GM18498 (cell line): ENCODE data around the gene CTRB2.
A peak's percentile ranks its signal among the peaks of the same experiment; 100 is the strongest.
"Not testable (repeated sequence)": the region's sequence is repeated elsewhere in the genome, so short reads cannot be mapped to it uniquely, and the experiment has no call there.

Experiments used
- ATAC-seq: cut with Tn5 transposase; IDR thresholded peaks from one replicate; pipeline ENCODE4 v1.9.1; 2021; ENCODE audit warnings: mild to moderate bottlenecking, moderate library complexity; ENCODE audit not compliant: unreplicated experiment

The CTRB2 gene

DNA sequence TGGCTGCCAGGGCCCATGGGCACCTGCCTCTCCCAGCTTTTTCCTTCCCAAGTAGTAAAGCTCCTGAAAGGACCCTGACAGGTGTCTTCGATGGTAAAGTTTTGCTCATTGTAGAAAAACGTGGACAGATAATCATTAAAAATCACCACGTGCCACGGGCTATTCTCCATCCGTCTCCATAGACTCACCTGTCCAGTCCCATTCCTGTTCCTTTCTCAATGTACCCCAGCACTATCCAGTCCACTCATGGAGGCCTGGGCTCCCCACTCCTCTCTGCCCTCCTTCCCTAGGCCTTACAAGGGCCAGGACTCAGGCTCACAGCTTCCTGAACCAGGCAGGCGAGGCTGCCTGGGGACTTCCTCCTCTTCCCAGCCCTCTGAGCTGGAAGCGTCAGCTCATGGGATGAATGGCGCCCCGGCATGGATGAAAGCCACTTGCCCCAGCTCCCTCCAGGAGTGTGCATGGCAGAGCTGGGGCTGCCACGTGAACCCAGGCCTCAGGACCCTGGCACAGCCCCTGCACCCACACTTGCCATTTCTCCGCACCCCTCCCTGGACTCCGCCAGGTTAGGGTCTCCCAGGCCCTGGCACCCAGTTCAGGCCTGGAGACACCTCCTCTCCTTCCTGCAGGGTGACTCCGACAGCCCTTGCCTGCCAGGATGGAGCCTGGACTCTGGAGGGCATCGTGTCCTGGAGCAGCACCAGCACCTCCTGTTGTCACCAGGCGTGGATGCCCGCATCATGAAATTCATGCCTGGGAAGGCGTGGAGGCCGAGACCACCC lies 20.6 kb upstream of the CTRB2 start:
- no peak for ATAC-seq

DNA sequence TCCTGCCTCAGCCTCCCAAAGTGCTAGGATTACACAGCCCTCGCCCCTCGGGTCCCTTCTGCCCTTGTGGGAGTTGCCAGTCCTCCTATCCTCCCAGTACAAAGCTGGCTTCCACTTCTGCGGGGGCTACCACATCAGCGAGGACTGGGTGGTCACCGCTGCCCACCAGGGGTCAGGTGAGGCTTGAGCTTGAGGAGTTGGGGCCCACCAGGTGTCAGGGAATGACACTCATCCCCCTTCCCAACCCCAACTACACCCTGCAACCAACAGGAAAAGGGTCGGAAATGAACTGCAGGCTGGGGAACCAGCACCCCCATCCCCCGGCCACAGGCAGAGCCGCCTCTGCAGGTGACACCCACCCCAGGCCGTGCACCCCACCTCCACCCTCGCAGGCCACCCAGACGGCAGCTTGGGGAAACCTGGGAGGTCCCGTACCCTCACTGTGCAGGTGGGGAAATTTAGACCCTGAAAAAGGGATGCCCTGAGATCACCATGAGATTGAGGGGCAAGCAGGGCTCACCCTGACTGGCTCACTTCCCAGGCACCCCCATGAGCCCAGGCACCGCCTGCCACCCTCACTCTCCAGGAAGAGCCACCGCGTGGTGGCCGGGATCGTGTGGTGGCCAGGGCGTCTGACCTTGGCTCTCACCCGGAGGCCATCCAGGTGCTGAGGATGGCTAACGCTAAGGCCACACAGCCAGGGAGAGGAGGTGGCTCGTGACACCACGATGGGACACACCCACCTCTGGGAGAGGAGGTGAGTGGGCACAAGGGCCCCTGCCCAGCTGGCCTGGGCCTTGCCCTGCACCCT lies 19.8 kb upstream of the CTRB2 start:
- ATAC-seq, result no peak

DNA sequence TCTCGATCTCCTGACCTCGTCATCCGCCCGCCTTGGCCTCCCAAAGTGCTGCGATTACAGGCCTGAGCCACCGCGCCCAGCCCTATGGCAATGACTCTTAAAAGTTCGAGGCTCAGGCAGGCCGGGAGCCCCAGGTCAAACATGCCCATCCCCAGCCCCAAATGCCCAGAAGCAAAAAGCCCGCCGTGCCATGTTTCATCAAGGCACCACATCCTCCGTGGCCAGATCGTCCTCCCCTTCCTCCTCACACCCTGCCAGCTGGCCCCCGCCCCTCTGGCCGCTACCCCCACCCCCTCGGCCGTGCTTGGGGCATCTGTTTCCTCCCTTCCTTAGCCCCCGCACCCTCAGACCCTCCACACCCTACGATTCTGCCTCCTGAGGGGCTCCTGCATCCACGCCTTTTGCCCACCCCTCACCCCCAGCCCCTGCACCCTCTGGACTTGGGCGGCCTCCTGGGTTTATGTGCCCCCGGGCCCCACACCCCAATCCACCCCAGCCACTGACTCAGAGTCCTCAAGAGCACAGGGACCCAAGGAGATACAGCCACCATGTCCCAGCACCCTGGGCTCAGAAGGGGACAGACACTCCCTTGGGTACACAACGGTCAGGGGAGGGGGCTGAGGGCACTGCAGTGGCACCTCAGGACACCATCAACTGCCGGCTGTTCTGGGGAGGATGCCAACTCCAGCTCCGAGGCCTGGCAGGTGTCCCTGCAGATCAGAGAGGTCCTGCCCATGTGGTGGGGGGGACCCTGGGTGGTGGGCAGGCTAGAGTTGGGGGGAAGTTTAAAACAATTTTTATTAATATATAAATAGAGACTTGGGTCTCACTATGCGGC lies 18.9 kb upstream of the CTRB2 start:
- ATAC-seq, result no peak

DNA sequence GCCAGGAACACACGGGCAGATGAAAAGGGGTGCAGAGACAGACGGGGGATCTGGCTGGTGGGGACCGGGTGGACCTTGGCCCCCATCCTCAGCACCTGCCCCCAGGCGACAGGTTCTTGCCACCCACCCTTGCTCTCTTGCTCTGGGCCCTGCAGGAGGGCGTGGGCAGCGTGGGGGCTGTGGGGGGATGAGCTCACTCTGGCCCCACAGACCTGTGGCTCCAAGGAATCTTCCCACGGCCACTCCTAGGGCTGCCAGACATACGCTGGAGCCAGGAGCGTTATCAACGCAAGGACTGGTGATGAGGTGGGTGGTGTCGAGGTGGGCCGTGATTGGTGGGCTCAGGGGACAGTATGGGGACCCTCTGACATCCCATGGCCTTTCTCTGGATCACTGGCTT lies 18.1 kb upstream of the CTRB2 start:
- no peak for ATAC-seq

DNA sequence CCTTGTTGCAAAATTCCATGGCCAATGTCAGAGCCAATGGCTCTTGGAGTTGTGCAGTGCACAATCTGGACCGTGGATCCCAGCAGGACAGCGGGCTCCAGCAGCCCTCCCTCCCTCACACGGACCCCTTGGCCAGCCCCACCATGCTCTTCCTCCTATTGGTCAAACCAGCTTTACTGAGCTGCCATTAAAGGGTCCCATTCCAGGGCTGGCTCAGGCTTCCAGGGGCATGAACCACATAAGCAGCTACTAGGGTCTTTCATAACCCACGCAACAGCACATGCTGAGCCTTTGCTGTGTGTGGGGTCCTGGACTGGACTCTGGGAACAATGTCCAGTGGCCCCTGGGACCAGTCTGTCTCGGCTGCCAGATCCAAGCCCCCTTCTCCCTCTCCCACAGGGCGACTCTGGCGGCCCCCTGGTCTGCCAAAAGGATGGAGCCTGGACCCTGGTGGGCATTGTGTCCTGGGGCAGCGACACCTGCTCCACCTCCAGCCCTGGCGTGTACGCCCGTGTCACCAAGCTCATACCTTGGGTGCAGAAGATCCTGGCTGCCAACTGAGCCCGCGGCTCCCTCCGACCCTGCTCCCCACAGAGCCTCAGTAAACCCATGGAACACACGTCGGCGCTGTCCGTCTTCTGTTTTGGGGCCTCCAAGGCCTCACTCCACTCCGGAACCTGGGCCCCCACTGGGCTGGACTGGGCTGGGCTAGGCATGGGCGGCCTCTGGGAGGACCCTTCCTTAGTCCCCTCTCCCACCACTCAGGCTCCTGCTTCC lies 17.5 kb upstream of the CTRB2 start:
- ATAC-seq, result no peak

DNA sequence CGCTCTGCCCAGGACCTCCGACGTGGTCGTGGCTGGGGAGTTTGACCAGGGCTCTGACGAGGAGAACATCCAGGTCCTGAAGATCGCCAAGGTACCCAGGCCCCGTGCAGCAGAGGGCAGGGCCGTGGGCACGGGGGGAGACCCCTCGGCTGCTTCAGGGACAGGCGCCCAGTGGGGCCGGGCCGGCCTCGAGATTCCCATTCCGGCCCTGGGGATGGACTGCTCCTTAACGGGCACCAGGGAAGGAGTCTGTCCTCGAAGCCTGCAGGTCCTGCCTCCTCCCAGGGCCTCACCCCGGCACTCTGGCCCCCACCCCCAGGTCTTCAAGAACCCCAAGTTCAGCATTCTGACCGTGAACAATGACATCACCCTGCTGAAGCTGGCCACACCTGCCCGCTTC lies 16.2 kb upstream of the CTRB2 start:
- ATAC-seq, result not testable (repeated sequence)

DNA sequence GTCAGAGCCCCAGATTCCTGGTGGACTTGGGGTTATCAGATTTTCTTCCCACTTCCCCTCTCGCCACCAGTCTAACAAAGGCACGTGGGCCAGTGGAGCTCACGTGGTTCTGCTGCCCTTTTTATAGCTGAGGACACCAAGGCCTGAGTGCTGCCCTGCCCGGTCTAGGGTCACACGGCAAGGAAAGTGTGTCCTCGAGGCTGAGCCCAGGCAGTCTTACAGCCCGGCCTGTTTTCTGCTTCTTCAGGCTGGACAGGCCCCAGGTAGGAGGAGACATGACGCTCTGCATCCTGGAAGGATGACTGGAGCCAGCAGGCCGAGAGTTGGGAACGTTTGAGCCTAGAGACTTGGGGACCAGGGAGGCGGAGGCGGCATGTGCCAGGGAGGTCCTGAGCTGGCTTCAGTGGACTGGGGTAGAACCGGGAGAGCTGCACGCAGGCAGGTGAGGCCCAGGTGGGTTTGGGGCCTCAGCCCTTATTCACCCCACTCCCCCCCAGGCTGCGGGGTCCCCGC lies 15.4 kb upstream of the CTRB2 start:
- no peak for ATAC-seq

DNA sequence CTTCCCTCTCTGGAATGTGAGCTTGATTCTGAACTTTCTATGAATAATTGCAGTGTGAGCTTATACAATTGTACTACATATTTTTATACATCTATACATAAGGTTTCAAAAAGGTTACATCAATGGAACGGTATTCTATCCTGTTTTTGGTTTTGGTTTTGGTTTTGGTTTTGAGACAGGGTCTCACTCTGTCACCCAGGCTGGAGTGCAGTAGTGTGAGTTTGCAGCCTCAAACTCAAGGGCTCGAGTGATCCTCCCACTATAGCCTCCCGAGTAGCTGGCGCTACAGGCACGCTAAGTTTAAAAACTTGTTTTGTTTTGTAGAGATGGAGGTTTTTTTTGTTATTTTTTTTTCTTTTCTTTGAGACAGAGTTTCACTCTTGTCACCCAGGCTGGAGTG lies 12.9 kb upstream of the CTRB2 start:
- no peak for ATAC-seq

DNA sequence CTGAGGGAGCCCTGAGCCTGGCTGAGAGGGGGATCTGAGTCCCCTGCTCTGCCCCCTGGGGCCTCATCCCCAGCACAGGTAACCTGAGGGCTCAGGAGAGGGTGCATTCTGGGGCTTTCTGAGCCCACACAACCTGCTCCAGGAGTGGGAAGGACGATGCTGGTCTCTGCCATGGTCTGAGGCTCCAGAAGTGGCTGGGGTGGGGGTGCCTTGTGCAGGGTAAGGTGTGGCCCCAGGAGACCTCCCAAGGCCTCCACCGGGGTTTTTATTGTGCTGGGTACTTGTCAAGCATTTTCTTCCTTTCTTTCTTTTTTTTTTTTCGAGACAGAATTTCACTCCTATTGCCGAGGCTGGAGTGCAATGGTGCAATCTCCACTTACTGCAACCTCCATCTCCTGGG lies 12.1 kb upstream of the CTRB2 start:
- no peak for ATAC-seq

DNA sequence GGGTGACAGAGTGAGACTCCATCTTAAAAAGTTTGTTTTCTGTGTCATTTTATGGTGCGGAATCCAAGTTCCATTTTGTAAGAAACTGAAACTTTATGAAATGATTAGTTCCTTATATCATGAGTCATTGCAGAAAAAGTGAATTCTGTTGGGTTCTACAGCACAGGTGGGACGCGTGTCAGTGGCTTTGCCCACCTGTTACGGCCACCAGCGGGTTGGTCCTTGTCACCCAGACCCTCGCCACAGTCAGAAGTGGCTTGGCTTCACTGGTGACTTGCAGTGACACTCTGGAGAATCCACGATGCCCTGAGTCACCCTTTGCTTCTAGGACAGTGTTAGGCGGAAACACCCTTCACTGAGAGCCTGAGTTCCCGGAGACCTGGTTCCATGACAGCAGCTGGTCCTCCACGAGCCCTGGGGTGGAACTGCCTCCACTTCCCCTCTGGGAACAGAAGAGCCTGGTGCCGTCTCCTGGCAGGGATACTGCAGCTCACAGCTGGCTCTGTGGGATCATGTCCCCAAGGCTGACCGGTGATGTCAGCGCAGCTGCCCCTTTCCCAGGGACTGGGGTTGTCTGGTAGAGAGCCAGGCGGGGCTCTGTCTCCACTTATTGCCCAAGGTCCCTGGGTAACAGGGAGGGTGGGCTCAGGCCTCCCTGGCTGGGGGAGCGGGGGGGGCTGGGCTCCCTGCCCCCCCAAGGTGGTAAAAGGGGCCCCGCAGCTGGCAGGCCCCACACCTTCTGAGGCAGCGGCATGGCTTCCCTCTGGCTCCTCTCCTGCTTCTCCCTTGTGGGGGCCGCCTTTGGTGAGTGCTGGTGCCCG lies 11.5 kb upstream of the CTRB2 start, which contains the start of gene CTRB1:
Gene CTRB1, plus strand, starts transcription at position 733 of the 821 bp plus-strand sequence. Its CDS starts 20 bp downstream, at position 753.
- ATAC-seq, result peak; percentile 60

DNA sequence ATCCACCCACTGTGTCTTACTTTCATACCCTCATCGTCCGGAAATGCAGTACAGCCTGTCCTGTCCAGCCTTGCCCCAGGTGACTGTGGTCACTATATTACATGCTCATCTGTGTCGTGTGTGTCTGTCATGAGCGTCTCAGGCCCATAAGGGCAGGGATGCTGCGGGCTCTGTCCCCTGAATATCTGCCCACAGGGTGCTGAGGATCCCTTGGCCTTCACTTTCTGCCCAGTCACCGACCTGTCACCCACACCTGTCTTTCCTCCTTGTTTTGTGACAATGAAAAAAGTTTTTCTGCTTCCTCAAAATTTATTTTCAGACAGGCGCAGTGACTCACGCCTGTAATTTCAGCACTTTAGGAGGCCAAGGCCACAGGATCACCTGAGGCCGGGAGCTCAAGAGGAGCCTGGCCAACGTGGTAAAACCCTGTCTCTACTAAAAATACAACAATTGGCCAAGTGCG lies 10.5 kb upstream of the CTRB2 start:
- ATAC-seq, result no peak

DNA sequence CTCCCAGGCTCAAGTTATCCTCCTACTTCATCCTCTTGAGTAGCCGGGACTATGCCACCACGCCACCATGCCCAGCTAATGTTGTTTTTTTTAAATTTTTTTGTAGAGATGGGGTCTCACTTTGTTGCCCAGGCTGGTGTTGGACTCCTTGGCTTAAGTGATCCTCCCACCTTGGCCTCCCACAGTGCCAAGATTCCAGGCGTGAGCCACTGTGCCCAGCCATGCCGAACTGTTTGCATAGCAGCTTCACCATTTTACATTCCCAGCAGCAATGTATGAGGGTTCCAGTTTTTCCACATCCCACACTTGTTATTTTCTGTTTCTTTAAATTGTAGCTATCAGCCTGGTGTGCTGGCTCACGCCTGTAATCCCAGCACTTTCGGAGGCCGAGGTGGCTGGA lies 9.6 kb upstream of the CTRB2 start:
- ATAC-seq, result no peak

DNA sequence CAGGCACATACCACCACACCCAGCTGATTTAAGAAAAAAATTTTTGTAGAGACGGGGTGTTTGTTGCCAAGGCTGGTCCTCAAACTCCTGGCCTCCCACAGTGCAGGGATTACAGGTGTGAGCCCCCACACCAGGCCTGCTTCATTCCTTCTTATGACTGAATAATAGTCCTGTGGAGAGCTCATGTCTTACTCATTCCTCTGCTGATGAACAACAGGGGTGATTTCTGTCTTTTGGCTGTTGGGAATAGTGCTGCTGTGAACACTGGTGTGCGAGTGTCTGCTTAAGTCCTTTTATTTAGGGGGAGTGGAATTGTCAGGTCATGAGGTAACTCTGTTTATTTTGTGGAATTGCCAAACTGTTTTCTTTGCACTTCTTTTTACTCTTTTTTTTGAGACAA lies 9.2 kb upstream of the CTRB2 start:
- no peak for ATAC-seq

DNA sequence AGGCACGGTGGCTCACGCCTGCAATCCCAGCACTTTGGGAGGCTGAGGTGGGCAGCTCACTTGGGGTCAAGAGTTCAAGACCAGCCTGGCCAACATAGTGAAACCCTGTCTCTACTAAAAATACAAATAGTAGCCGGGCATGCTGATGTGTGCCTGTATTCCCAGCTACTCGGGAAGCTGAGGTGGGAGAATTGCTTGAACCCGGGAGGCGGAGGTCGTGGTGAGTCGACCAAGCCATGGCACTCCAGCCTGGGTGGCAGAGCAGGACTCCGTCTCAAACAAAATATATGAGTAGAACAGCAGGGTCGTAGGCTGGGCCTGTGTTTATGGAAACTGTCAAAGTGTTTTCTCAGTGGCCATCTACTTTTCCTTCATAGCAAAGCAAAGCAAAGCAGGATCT lies 4.3 kb upstream of the CTRB2 start:
- ATAC-seq, result not testable (repeated sequence)

DNA sequence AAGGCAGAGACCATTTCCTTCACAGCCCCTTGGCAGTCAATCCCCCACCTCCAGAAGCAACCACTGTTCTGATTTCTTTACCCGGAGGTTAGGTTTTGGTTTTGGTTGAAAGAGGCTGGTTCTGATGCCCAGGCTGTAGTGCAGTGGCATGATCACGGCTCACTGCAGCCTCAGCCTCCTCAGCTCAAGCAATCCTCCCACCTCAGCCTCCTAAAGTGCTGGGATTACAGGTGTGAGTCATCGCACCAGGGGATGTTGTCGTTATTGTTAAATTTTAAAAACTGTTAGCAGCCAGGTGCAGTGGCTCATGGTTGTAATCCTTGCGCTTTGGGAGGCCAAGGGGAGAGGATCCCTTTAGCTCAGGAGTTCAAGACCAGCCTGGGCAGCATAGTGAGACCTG lies 3.0 kb upstream of the CTRB2 start:
- no peak for ATAC-seq

DNA sequence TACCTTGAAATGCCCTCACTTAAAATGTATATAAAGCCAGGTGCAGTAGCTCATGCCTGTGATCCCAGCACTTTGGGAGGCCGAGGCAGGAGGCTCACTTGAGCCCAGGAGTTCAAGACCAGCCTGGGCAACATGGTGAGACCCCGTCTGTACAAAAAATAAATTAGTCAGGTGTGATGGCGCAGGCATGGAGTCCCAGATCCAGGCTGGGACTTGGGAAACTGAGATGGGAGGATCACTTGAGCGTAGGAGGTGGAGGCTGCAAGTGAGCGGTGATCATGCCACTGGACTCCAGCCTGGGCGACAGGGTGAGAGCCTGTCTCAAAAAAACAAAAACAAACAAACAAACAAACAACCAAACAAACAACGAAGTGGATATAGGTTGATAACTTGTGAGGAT lies 2.6 kb upstream of the CTRB2 start:
- ATAC-seq, result not testable (repeated sequence)

DNA sequence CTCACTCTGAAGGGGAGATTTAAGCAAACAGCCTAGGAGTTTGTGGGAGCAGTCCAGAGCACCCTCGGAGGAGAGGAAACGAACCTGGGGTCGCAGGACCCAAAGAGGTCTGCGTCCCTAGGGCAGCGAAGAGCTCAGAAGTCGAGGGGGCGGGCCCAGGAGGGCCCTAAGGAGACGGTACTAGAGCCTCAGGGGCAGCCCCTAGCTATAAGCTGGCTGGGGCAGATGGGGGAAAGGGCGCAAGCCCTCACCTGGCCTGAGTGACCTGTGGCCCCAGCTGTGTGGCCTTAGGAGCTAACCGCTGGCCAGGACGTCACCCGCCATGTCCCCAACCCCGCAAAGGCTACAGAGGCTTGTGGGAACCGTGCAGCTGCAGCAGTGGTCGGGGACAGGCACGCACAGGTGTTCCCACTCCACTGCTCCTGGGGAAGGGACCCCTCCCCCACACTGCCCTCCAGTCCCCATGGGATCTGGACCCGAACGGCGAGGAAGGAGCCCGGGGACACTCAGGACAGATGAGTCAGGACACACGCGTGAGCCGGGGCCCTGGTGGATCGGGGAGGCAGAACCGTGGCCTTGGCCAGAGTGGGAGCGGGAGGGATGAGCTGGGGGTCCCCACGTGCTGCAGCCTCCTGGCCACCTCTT lies 2.0 kb upstream of the CTRB2 start:
- no peak for ATAC-seq

DNA sequence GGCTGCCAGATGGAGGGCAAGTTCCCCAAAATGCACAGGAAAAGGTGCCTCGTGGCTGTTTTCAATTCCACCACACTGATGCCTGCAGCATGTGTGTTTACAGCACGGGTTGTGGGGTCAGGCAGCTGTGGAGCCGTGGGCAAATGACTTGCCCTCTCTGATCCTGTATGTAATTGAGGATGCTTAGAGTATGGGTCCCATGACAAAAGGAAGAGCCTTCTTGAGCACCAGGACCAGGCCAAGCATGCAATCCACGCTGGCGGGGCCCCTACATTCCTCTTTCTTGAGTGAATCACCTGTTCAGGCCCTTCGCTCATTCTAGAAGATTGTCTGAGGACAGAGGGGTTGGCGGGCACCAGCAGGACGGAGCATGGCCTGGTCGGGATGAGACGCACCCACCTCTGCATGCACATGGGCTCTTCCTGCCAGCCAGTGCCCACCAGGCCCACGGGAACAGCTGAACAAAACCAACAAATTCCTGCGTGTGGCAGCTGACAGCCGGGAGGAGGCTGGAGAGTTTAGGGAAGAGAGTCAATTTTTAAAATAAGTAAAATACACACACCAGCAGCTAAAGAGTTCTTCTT lies 1.4 kb upstream of the CTRB2 start:
- ATAC-seq, result no peak

DNA sequence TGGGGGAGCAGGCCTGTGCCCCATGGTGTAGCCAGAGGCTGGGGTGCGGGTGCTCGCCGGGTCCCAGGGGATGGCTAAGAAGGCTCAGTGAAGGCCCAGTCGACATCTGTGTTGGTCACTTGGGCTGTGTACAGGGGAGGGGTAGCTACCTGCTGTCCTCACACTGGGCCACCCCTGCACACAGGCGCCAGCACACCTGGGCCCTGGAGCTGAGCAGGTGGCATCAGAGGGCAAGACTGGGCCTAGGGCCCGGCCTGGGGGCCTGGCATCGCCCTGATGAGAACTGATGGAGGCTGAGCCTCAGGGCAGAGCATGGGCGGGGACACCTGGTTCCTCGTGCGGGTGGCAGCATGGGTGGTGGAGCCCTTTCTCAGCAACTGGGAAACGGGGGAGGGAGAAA lies 870 bp upstream of the CTRB2 start:
- no peak for ATAC-seq
